ENCODE data around the gene ARID5B. TPM values are rescaled to one million over a fixed set of nuclear protein-coding genes. Genes with fewer than 3 reads are reported as not detected.
A peak's percentile ranks its signal among the peaks of the same experiment; 100 is the strongest.

ARID5B gene
- total RNA-seq, 2 donors from 2014 or later = 60.7 to 80.4 TPM

DNA sequence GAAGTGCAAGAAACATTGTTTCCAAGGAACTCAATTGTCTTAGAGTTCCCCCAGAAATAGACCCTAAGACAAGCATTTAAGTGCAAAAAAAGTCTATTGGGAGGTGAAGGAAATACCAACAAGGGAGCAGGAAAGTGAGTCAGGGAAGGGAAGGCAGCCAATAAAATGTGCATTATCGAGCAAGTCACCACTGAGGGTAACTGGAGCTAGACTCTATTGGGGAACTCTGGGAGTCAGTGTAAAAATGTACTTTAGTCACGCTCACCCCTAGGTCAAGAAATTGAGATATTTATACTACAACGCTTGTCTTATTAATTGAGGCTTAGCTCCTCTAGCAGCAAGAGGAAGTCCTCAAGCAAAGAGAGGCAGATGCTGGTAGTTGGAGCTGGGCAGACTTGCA, 229.4 kb downstream of the ARID5B start:
- ATAC-seq (ENCODE audit: insufficient number of reproducible peaks, low FRiP score, low read depth) (no peak), DNase-seq (ENCODE audit: low spot score) (no peak)
- Histone ChIP-seq H3K4me3 (no peak overlapping the region), H3K9me3 (no peaks in the 10 kb centered on the region), H3K4me1 (ENCODE audit: control insufficient read depth in 1 of 2, low read depth in 2 of 2) (peaks cover 9 to 10% of the 10 kb centered on the region in 2 donors), H3K27me3 (replicated peaks; ENCODE audit: insufficient read depth) (no peaks in the 10 kb centered on the region), H3K27ac (peak overlapping the region in 1 of 2 donors; percentile 53), H3K36me3 (no peaks in the 10 kb centered on the region)
- TF ChIP-seq, protein P1, sequence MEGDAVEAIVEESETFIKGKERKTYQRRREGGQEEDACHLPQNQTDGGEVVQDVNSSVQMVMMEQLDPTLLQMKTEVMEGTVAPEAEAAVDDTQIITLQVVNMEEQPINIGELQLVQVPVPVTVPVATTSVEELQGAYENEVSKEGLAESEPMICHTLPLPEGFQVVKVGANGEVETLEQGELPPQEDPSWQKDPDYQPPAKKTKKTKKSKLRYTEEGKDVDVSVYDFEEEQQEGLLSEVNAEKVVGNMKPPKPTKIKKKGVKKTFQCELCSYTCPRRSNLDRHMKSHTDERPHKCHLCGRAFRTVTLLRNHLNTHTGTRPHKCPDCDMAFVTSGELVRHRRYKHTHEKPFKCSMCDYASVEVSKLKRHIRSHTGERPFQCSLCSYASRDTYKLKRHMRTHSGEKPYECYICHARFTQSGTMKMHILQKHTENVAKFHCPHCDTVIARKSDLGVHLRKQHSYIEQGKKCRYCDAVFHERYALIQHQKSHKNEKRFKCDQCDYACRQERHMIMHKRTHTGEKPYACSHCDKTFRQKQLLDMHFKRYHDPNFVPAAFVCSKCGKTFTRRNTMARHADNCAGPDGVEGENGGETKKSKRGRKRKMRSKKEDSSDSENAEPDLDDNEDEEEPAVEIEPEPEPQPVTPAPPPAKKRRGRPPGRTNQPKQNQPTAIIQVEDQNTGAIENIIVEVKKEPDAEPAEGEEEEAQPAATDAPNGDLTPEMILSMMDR (IDR thresholded peaks at IDR 0.05) = no peak

DNA sequence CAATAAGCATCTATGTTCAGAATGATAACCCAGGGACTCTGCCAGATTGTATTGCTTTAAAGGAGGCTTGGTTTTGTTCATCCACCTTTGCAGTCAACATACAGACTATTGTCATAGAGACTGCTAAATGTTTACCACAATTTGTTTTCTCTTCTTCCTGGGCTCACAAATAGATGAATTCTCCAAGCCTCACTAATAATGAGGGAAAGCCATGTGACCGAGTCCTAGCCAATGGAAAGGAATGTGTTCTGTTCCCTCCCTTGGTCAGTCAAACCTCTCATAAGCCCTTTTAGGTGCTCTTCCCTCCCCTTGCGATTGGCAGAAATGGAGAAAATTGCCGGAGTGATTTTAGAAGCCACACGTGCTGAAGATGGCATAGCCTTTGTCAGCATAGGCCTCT, 230.2 kb downstream of the ARID5B start:
- no peaks in the 10 kb centered on the region for H3K9me3 ChIP-seq
- peaks cover 9 to 10% of the 10 kb centered on the region in 2 donors for H3K4me1 ChIP-seq (ENCODE audit: control insufficient read depth in 1 of 2, low read depth in 2 of 2)
- TF ChIP-seq, protein P1 (IDR thresholded peaks at IDR 0.05) = no peak
- no peaks in the 10 kb centered on the region for H3K27me3 ChIP-seq (replicated peaks; ENCODE audit: insufficient read depth)
- H3K36me3 ChIP-seq = no peaks in the 10 kb centered on the region
- ATAC-seq (ENCODE audit: insufficient number of reproducible peaks, low FRiP score, low read depth) (no peak), DNase-seq (ENCODE audit: low spot score) (no peak)
- peak overlapping the region in 1 of 2 donors; percentile 53 for H3K27ac ChIP-seq
- H3K4me3 ChIP-seq = no peak overlapping the region

DNA sequence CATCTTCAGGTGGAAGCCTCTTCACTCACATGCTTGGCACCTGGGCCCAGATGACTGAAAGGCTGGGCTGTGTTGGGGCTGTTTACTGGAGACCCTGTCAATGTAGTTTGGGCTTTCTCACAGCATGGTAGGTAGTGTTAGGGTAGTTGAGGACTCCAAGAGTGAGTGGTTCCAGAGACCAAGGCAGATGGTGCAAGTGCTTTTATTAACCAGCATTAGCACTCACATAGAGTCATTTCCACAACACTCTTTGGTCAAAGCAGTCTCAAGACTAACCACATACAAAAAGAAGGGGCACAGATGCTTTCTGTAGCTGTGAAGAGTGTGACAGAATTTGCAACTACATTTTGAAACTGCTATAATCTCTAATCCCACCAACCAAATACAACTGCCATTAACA, 232.1 kb downstream of the ARID5B start:
- Histone ChIP-seq H3K27ac (no peak overlapping the region), H3K9me3 (no peaks in the 10 kb centered on the region), H3K4me1 (ENCODE audit: control insufficient read depth in 1 of 2, low read depth in 2 of 2) (peaks cover 9 to 10% of the 10 kb centered on the region in 2 donors), H3K27me3 (replicated peaks; ENCODE audit: insufficient read depth) (no peaks in the 10 kb centered on the region), H3K36me3 (no peaks in the 10 kb centered on the region), H3K4me3 (no peak overlapping the region)
- ATAC-seq (ENCODE audit: insufficient number of reproducible peaks, low FRiP score, low read depth) (no peak), DNase-seq (ENCODE audit: low spot score) (no peak)
- TF ChIP-seq, protein P1 (IDR thresholded peaks at IDR 0.05) = no peak

DNA sequence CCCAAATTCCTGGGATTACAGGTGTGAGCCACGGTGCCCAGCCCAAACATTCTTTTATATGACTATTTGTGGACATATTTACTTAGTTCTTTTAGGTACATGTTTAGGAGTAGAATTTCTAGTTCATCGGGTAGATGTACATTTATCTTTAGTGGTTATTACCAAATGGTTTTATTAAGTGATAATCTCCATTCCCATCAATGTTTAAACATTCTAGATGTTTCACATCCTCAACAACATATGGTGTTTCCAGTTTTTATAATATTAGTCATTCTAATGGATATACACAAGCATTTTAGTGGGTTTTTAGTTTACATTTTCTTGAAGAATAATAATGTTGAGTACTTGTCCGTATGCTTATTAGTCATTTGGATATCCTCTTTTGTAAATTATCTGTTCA, 235.4 kb downstream of the ARID5B start:
- TF ChIP-seq, protein P1 (IDR thresholded peaks at IDR 0.05) = no peak
- no peak overlapping the region for H3K27ac ChIP-seq
- H3K4me3 ChIP-seq = no peak overlapping the region
- H3K36me3 ChIP-seq = no peaks in the 10 kb centered on the region
- DNase-seq (ENCODE audit: low spot score) (no peak), ATAC-seq (ENCODE audit: insufficient number of reproducible peaks, low FRiP score, low read depth) (no peak)
- no peaks in the 10 kb centered on the region for H3K9me3 ChIP-seq
- no peaks in the 10 kb centered on the region for H3K4me1 ChIP-seq (ENCODE audit: control insufficient read depth in 1 of 2, low read depth in 2 of 2)
- no peaks in the 10 kb centered on the region for H3K27me3 ChIP-seq (replicated peaks; ENCODE audit: insufficient read depth)

Other genes with a start within 250 kb of the ARID5B start
- 1 to 10 TPM in 1 of 2 donors, not detected in 1; 1.1 TPM for gene CABCOCO1, start 238.8 kb upstream of the ARID5B start, total RNA-seq

All from thoracic aorta (tissue), 2 donors.